Stimulated activated CD4-positive, alpha-beta T cell treated with anti-CD3 and anti-CD28 coated beads, Interleukin-2, amount 100 ng/mL, for 48 hours (primary cell): Measurements from ENCODE around the gene NANOGP8.
"Not testable (repeated sequence)": the region's sequence is repeated elsewhere in the genome, so short reads cannot be mapped to it uniquely, and the experiment has no call there.

Experiments
- DNase-seq, 2 donors: peaks; one replicate each; pipeline ENCODE4 v3.0.0-alpha.2; 2020

Gene NANOGP8, protein sequence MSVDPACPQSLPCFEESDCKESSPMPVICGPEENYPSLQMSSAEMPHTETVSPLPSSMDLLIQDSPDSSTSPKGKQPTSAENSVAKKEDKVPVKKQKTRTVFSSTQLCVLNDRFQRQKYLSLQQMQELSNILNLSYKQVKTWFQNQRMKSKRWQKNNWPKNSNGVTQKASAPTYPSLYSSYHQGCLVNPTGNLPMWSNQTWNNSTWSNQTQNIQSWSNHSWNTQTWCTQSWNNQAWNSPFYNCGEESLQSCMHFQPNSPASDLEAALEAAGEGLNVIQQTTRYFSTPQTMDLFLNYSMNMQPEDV

DNA sequence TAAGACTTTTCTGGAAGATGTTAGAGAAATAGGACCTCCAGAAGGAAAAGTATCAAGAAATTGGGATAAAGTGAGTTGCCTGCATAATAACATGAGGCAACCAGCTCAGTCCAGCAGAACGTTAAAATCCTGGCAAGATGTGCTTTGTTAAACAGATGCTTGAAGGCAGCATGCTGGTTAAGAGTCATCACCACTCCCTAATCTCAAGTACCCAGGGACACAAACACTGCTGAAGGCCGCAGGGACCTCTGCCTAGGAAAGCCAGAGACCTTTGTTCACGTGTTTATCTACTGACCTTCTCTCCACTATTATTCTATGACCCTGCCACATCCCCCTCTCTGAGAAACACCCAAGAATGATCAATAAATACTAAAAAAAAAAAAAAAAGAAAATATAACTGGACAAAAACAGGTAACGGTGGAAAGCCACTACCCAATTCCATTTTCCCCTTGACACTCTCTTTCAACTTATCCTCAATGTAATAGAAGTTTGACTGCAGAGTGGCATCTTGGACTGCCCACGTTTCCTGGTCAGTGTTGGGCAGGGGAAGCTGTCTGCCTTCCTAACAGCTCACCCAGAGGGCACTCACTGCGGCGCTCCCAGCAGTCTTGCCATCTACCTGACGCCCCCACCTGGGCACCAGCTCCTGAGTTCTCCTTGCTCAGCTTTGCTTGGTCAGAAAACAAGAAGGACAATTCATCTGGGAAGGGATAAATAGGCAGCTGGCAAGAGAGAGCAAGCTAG, at the start of gene NANOGP8:
TSS of gene NANOGP8 (minus strand) at position 120 of the 744 bp plus-strand sequence. CDS start 185 bp downstream, outside the sequence.
- DNase-seq = not testable (repeated sequence)

DNA sequence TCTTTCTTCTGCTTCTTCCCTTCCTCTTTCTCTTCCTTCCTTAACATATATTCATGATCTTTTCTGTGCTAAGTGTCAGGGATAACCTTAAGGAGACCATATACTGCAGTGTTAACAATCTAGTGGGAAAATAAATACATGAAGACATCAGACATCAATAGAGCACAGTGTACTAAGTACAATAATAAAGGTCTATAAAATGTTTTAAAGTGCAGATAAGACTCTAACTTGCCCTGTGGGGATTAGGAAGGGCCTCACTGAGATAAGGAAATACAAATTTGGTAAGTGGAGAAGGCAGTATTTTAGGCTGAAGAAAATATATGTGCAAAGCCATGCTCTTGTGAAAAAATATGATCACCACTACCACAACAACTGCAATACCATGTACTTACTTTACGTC, 49.2 kb upstream of the NANOGP8 start:
- DNase-seq = no peak

DNA sequence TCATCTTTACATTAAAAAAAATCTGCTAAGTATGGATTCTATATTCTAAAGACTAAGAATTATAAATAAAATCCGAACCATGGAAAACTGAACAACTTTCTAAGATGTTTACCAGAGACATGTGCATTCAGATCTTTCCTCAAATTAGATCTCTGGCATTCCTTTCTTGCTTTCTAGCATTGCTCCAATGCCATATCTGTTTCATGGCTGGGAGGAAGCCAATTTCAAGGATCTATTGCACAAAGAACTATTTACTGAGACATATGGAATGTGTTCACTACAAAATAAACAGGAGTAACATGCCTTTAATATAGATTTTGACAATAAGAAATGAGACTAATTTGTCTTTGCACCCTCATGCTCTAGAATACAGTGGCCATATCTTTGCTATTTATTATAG, 45.1 kb upstream of the NANOGP8 start:
- DNase-seq = no peak

DNA sequence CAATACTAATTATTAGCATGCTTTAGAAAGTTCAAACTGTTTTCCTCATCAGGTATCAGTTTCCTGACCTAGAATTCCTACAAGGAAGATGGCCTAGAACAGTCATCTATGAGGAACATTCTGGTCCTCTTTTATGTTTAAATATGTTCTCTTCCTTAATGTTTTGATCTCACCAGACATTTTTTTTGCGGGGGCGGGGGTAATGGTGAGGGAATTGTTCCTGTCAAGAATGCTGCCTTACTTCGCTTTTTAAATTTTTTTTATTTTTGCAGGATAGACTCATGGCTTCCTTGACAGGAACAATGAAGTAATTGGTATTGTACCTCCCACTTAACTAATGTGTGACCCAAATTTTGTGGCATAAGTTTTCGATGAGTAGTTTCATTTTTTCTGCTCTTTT, 44.3 kb upstream of the NANOGP8 start:
- no peak for DNase-seq

DNA sequence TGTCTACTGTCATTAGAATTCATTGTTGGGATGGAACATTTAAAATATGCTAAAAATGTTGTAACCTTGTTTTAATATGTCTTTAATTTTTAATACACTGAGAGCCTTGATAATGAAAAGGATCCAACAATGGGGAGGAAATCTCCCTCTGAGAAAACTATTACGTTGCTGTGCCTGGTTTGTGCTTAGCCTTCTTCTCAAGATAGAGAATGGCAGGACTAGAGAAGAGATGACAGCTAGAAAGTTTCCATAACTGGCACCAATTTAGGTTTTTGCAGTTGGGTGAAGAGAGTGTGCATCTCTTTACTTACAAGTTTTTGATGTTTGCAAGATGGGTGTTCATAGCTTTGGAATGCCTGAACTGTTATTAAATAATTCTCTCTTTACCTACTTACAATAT, 42.6 kb upstream of the NANOGP8 start:
- DNase-seq = no peak

DNA sequence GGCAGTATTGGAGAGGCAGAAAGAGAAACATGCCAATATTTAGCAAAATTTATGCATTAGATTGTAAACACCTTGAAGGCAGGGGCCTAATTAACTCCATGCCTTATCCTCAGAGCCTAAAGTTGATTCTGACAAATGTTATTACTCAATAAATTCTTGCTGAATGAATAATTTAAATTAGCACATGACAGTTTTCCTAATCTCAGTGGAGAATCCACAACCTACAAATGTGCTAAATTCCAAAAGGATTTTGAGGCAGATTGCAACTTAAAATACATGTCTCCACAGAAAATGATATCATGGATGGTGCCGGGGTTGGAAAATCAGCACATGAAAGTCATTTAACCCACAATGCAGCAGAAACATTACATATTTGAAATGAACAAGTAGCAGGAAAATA, 41.1 kb upstream of the NANOGP8 start:
- DNase-seq = no peak

DNA sequence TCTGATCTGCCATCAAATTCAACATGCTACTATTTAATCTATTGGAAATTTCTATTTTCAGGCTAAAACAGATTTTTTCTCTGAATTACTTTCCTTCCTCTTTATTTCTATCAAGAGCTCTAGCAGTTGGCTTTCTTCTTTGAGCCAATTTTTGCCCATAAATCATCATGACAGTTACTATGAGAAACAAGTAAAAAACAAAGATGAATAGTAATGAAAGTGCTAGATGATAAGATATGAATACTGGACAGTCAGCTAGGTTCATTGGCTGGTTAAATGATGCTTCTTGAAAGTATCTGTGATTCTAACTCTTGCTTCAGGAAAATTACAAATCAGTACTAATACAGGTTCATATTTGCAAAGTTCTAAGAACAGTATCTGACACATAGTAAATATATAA, 38.6 kb upstream of the NANOGP8 start:
- no peak for DNase-seq

DNA sequence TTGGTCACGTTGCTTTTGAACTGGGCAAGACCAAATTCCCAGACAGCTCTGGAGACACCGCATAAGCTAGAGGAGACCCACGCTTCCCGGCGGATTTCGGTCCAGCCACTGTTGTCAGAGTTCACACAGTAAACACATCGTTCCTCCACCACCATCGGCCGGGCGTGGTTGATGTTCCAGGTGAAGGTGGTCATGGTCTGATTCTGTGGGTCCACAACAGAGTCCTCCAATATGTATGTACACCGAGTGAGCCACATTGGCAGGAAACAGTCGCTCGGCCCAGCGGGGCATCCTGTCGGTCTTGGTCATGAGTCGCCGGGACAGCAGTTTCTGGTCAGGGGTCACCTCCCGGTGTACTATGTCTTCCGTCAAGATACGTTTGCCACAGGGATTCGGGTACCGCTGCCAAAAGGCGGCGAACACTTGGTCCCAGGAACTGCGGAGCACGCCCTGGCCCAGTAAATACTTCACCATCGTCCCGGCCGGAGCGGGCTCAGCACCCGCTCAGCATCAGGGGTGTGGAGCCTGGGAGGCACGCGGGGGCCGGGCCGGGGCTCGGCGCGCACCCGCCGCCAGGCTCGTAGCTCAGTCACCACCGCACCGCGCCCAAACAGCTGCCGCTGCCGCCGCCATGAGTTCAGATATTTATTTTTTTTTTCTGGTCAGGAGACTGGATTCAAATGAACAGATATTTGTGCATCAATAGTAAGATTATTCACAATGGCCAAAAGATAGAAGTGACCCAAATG, 36.7 kb upstream of the NANOGP8 start:
- DNase-seq = no peak

DNA sequence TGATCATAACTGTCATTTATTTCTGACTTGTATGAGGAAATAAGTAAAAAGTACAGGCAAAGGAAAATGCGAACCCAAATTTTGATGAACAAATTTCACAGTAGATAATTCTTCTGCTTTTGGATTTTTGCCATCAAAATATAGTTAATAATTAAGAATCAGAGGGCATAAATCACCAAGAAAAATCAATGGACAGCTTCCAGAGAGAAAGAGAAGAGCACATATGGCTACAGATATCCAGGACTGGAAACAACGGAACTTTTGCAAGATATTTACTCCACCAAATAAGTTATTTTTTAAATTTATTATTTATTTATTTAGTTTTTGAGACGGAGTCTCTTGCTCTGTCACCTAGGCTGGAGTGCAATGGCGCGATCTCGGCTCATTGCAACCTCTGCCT, 35.1 kb upstream of the NANOGP8 start:
- no peak for DNase-seq

DNA sequence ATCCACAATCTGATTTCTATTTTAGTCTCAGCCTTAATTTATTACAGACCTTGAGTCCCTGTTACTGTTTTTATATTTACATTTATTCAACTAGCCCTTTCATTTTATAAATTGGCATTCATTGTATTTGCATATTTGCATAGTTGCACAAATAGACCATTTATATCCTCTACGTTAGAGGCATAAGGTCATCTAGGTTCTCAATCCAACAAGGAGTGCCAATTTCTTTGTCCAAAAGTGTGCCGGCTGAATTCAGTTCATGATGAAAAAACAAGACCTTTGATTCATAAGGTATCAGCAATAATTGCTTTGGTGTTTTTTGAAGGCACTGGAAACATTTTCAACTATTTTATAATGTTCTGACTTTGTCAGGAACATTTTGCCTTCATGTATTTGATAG, 33.9 kb upstream of the NANOGP8 start:
- no peak for DNase-seq

DNA sequence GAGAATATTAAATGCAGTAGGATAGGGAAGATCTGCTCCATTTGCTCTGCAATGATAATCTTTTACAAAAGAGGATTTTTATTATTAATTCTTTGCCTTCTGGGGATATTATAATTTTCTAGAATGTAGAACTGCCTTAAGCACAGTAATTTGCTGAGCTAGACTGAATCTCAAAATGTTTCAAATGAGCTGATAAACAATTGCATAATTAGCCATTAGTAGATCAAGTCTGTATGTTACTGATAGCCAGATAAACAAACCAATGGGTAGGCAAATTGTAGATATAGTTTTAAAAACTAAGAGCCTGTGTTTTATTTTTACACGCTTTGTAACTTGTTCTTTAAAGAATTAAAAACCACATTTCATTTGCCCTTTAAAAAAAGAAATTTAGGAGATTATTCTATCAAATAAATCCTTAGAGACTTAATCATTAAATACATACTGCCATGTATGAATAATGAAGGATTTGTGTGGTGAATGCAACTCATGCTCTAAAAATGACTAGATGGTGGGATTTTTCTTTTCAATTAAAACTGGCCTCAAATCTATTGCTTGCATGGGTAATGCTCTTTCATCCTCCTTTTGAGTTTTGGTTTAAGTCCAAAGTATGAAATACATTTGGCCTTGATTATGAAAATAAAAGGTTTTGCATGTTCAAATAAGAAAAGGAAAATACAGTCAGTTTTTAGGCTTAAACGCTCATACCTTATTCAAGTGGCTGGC, 32.6 kb upstream of the NANOGP8 start:
- no peak for DNase-seq

DNA sequence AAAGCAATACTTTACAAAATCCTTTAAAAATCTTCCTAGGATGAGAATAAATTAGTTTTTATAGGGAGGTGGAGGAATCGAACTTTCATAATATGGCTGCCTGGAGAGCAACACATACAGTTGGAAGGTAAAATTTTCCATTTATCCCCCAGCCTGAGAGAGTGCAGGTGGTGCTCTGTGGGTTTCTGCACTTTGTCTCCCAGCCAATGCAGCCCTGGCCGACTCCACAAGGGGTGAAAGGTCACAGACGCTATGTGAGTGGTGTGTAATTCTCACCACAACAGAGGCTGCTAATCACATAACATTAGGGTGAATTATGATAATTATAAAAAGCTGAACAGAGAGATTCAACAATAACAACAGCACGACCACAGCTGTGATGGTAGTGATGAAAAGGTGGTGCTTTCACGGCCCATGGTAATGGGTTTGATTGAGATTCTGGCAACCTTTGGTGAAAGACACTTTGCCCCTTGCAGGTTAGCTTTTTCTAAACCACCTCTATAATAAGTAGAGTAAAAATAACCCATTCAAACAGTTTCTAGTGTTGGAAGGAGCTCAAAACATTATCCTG, 30.1 kb upstream of the NANOGP8 start:
- DNase-seq = no peak

DNA sequence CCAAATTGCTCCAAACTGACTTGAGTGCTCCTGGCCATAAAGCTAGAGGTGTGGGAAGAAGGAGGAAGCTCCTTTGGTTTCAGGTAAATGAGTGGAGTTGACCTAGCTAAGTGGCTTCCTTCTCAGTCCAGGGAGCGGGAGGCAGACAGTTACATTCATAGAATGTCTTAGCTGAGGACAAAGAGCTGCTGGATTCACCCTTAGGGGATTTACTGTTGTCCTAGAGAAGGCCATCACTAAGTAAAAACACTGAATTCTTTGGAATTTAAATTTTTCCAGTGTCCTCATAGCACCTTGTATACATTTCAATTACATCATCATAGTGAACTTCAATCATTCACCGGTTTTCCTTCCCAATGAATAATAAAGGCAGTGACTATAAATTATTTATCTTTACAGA, 27.3 kb upstream of the NANOGP8 start:
- no peak for DNase-seq

DNA sequence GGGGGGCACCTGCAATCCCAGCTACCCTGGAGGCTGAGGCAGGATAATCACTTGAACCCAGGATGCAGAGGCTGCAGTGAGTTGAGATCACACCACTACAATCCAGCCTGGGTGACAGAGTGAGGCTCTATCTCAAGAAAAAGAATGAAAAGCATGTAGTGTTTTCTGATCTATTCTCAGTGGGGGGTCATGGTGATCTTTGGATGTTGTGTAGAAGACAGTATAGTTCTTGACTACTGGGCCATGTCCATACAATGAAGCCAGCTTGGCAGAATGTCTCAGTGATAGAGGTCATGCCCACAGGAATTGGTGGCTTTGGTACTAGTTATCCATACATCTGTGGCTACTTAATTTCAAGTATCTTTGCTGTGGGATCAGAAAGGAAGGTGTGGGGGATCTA, 26.8 kb upstream of the NANOGP8 start:
- no peak for DNase-seq

DNA sequence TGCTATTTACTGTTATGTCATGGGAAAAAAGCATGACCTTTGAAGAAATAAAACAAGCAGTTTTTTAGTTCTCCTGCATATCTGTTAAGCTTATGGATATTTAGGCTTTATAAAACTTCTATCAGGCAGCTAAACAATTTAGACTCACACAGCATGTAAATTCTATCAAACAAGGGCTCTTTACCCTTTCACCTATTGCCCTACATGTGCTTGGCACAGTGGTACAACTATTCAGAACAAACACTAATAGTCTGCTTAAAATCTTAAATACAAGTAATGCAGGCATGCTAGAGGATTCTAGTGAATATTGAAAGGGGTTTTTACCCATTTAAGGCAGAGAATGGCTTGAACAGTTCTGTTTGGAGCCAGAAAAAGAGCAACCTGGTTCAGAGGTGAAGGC, 23.4 kb upstream of the NANOGP8 start:
- no peak for DNase-seq

DNA sequence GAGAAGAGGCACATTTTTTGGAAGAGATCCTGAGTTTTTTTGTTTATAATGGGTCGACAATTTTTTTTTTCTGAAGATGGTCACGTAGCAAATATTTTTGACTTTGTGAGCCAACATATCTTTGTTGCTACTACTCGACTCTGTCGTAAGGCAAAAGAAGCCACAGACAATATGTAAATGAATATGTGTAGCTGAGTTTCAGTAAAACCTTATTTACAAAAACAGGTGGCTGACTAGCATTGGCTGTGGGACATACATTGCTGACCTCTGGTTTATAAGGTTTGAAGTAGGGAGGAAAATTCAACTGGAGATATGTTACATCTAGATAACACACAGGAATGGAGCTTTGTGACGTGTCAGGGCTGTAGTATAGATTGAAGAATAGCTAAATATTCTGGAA, 22.5 kb upstream of the NANOGP8 start:
- no peak for DNase-seq

DNA sequence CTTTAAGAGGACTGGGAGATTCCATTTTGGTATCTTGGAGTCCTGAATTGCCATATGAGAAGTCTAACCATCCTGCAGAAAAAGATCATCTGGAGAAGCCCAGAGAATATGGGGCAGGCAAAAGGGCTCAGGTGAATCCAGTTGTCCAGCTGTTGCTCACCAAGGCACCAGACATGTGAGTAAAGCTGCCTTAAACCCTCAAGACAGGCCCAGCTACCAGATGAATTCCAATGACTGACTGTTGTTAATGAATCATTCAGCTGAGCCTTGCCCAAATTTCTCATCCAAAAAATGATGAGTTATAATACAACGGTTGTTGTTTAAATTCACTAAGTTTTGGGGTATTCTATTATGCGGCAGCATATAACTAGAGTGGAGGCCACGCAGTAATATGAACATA, 22.0 kb upstream of the NANOGP8 start:
- DNase-seq = no peak

DNA sequence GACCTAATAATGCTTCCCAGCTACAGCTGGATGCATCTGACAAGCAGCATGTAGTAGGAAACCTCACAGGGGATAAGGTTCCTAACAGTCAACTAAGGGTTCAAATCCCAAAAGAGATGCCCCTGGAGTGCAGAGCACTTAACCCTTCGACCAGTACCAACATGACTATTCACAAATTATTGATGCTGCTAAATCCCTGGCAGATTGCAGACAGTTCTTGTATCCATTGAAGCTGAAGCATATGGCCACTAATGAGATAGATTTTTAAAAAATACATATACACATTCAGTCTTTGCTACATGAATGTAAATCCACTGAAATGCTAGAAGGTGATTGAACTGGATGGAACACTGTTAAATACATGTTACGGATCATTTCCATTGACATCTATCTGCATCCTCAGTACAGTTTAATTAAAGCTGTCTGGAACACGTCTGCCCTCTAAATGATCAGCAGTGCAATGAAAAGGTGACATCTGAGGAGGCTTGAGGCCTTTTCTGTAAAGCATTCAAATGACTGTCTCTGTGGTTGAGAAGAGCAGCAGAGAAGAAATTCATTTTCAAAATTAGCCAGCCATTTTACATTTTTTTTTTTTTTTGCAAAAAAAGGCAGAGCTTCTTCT, 19.5 kb upstream of the NANOGP8 start:
- no peak for DNase-seq

DNA sequence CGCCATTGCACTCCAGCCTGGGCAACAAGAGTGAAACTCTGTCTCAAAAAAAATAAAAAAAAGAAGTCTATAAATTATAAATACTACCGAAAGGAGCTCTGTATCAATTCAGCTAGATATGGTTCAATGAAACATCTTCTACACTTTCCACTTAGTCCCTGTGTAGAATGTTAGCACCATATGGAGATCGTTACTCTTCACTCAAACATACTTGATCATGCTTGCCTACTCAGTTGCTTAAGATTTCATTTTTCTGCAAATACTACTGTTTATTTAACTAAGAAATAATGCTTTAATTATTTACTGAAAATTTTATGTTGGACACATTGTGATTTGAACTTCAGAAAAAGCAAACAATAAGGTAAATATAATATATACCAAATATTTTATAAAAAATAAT, 17.1 kb upstream of the NANOGP8 start:
- no peak for DNase-seq

DNA sequence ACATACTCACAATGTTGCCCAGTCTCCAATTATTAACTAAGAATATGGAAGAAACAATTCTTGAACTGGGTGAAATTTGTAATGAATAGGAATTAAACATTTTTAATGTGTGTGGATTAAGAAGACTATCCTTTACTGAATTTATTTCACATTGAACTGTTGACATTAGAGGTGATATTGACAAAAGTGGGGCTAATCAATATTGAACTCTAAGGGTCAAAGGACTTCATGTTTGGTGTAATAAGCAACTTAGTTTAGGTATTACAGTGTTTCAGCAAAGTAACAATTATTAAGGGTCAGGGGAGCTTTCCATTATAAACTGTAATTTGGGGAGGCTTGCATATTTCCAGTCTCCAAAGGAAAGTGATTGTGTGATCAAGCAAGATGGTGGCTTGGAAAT, 16.2 kb upstream of the NANOGP8 start:
- DNase-seq = no peak

DNA sequence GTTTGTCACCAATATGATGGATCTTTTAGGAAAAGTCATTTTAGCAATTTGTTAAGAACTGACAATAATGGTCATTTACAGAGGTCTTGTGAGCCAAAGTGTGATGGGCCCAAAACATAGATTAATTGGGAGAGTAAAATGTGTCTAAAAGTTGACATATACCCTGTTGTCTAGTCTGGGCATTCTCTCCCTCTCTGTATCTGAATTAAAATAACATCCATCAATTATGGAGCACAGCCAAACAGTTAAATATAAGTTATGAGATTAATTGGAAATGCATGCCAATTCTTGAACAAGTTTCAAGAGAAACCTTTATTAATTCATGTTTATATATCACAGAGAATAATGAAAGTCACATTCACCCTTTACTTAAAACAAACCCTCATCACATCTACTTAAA, 13.6 kb upstream of the NANOGP8 start:
- DNase-seq = no peak

DNA sequence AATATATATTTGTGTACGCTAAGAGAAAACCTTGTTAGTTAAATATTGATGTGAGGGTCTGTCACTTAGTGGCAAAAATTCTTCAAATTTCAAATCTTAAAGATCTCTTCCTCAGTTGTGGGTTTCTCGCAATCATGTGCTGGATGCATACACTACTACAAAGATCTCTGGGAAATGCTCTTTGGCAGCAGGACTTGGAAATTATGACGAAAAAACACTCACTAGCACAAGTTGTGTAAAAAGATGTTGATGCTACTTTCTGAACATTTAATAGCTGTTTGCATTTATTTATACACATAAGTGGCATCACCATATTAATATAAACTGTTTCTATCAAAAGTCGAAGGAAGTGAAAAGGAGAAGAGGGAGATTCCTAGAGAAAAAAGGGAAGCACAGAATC, 10.8 kb upstream of the NANOGP8 start:
- DNase-seq = no peak

DNA sequence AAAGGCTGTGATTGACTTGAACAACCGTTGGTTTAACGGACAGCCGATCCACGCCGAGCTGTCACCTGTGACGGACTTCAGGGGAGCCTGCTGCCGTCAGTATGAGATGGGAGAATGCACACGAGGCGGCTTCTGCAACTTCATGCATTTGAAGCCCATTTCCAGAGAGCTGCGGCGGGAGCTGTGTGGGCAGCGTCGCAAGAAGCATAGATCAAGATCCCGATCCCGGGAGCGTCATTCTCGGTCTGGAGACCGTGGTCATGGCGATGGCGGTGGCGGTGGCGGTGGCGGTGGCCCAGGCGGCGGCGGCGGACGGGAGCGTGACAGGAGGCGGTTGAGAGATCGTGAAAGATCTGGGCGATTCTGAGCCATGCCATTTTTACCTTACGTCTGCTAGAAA, 7.8 kb upstream of the NANOGP8 start:
- DNase-seq = no peak
